H1 (cell line): ENCODE measurements around the gene PIK3R3. TPM values are rescaled to one million over a fixed set of nuclear protein-coding genes. Genes with fewer than 3 reads are reported as not detected.

Experiments used
- CTCF ChIA-PET: fragments of 300-600 bp; sonication (Branson Sonifier 250); formaldehyde crosslinking; loops from one replicate; lab custom pipeline; 2021; ENCODE audit not compliant: partially characterized antibody; lab: Charles Lee
- POLR2A ChIA-PET: fragments of 300-600 bp; sonication (Branson Sonifier 250); formaldehyde crosslinking; loops from one replicate; lab custom pipeline; 2021; ENCODE audit warnings: inconsistent platforms; ENCODE audit not compliant: partially characterized antibody; lab: Charles Lee
- DNase-seq, 2 experiments: peaks; one replicate each; pipeline versions ENCODE4 v3.0.0 to v3.0.0-alpha.2; 2010 to 2022; ENCODE audit warnings: low spot score in 2 of 2, low read depth in 1 of 2, mixed read lengths in 1 of 2
- FAIRE-seq: peaks from 2 replicates; lab custom pipeline; 2011; peaks lifted over from hg19 to GRCh38; lab: Jason Lieb, UNC
- H2AFZ ChIP-seq: 2 replicates; pipeline ENCODE4 v1.8.1; 2012; ENCODE audit warnings: low read length, inconsistent platforms
- H2AK5ac ChIP-seq: 2 replicates; pipeline ENCODE4 v1.6.1; 2013; ENCODE audit warnings: low read depth, low read length
- H2BK120ac ChIP-seq: replicated peaks from 2 replicates; pipeline ENCODE3; 2013; ENCODE audit warnings: low read depth, low read length, inconsistent platforms
- H2BK12ac ChIP-seq: 2 replicates; pipeline ENCODE4 v1.6.1; 2013; ENCODE audit warnings: low read depth, low read length
- H2BK15ac ChIP-seq: 2 replicates; pipeline ENCODE4 v1.6.1; 2013; ENCODE audit warnings: low read length
- H2BK20ac ChIP-seq: 2 replicates; pipeline ENCODE4 v1.6.1; 2013; ENCODE audit warnings: low read length
- H2BK5ac ChIP-seq: 2 replicates; pipeline ENCODE4 v1.6.1; 2013; ENCODE audit warnings: low read depth, low read length
- H3K14ac ChIP-seq: 2 replicates; pipeline ENCODE4 v1.6.1; 2013; ENCODE audit warnings: inconsistent platforms; ENCODE audit not compliant: insufficient read length
- H3K18ac ChIP-seq: 2 replicates; pipeline ENCODE4 v1.6.1; 2013; ENCODE audit warnings: low read length; ENCODE audit errors: extremely low read depth
- H3K23ac ChIP-seq: 2 replicates; pipeline ENCODE4 v1.6.1; 2013; ENCODE audit warnings: inconsistent platforms; ENCODE audit not compliant: insufficient read length
- H3K23me2 ChIP-seq: 2 replicates; pipeline ENCODE4 v1.6.1; 2013; ENCODE audit warnings: low read depth, low read length
- H3K27ac ChIP-seq: 2 replicates; pipeline ENCODE4 v1.6.1; 2011; ENCODE audit warnings: low read depth, low read length, inconsistent platforms
- H3K27me3 ChIP-seq, 4 experiments: replicated peaks in 1 of 4; 1 replicate in 1 of 4; 2 replicates in 3 of 4; pipeline versions ENCODE4 v1.6.1 to v1.8.1; 2011 to 2013; ENCODE audit warnings: low read length in 3 of 4, mild to moderate bottlenecking in 3 of 4, inconsistent platforms in 2 of 4, mixed read lengths in 2 of 4, moderate library complexity in 1 of 4; ENCODE audit not compliant: control insufficient read depth in 3 of 4, insufficient read depth in 3 of 4; ENCODE audit errors: extremely low read depth in 1 of 4
- H3K36me3 ChIP-seq, 4 experiments: 2 replicates each; pipeline versions ENCODE4 v1.6.1 to v1.8.1; 2011 to 2013; ENCODE audit warnings: mild to moderate bottlenecking in 4 of 4, low read length in 3 of 4, moderate library complexity in 2 of 4, control low read depth in 1 of 4, inconsistent platforms in 1 of 4; ENCODE audit not compliant: insufficient read depth in 4 of 4, control insufficient read depth in 2 of 4
- H3K4ac ChIP-seq: replicated peaks from 2 replicates; pipeline ENCODE3; 2013; ENCODE audit warnings: low read length, low read depth, mixed read lengths, inconsistent platforms; ENCODE audit not compliant: insufficient read length
- H3K4me1 ChIP-seq, 4 experiments: replicated peaks in 1 of 4; 1 replicate in 1 of 4; 2 replicates in 3 of 4; pipeline versions ENCODE4 v1.6.1 to v1.8.1; 2011 to 2013; ENCODE audit warnings: low read length in 3 of 4, inconsistent platforms in 2 of 4, mixed read lengths in 1 of 4; ENCODE audit not compliant: insufficient read depth in 4 of 4, control insufficient read depth in 3 of 4
- H3K4me2 ChIP-seq, 2 experiments: 2 replicates each; pipeline versions ENCODE4 v1.6.1 to v1.8.1; 2011 to 2013; ENCODE audit warnings: low read depth in 2 of 2, low read length in 2 of 2, control low read depth in 1 of 2, inconsistent platforms in 1 of 2, mild to moderate bottlenecking in 1 of 2; ENCODE audit not compliant: insufficient read depth in 1 of 2
- H3K4me3 ChIP-seq, 4 experiments: fragments of 200-600, 300-600 bp in 1 of 4; sonication (generic), shearing (Covaris generic), sonication (Bioruptor Twin) in 1 of 4; 2 replicates each; pipeline versions ENCODE4 v1.5.1 to v1.8.1; 2011 to 2016; ENCODE audit warnings: low read length in 4 of 4, low read depth in 3 of 4, control low read depth in 2 of 4, inconsistent platforms in 2 of 4, mild to moderate bottlenecking in 2 of 4, mixed read lengths in 1 of 4, moderate library complexity in 1 of 4; ENCODE audit not compliant: insufficient read depth in 2 of 4; ENCODE audit errors: extremely low read depth in 1 of 4
- H3K56ac ChIP-seq: replicated peaks from 2 replicates; pipeline ENCODE3; 2013; ENCODE audit warnings: low read depth, mild to moderate bottlenecking, mixed read lengths, low read length, inconsistent platforms; ENCODE audit not compliant: insufficient read length
- H3K79me1 ChIP-seq: 2 replicates; pipeline ENCODE4 v1.6.1; 2013; ENCODE audit warnings: low read depth, low read length, control low read depth
- H3K79me2 ChIP-seq, 2 experiments: 2 replicates each; pipeline versions ENCODE4 v1.6.1 to v1.8.1; 2012 to 2013; ENCODE audit warnings: low read length in 2 of 2, mild to moderate bottlenecking in 2 of 2, inconsistent platforms in 1 of 2; ENCODE audit not compliant: insufficient read depth in 2 of 2, control insufficient read depth in 1 of 2
- H3K9ac ChIP-seq, 4 experiments: replicated peaks in 1 of 4; 1 replicate in 1 of 4; 2 replicates in 3 of 4; pipeline versions ENCODE4 v1.6.1 to v1.8.1; 2011 to 2013; ENCODE audit warnings: low read depth in 3 of 4, low read length in 3 of 4, control low read depth in 2 of 4, mild to moderate bottlenecking in 2 of 4, moderate library complexity in 2 of 4, inconsistent platforms in 1 of 4; ENCODE audit errors: extremely low read depth in 1 of 4
- H3K9me3 ChIP-seq, 2 experiments: 2 replicates each; pipeline versions ENCODE4 v1.6.1 to v1.8.1; 2012 to 2013; ENCODE audit warnings: mild to moderate bottlenecking in 2 of 2, moderate library complexity in 2 of 2, control low read depth in 1 of 2, inconsistent platforms in 1 of 2, low read depth in 1 of 2, low read length in 1 of 2, mixed read lengths in 1 of 2; ENCODE audit not compliant: insufficient read depth in 2 of 2
- H4K20me1 ChIP-seq, 2 experiments: replicated peaks in 1 of 2; 2 replicates each; pipeline versions ENCODE3 to v1.8.1; 2011 to 2013; ENCODE audit warnings: inconsistent platforms in 2 of 2, low read length in 2 of 2, mild to moderate bottlenecking in 1 of 2; ENCODE audit not compliant: insufficient read depth in 2 of 2, control insufficient read depth in 1 of 2
- H4K5ac ChIP-seq: 2 replicates; pipeline ENCODE4 v1.6.1; 2013; ENCODE audit warnings: low read length, low read depth, mixed read lengths, inconsistent platforms; ENCODE audit not compliant: insufficient read length
- H4K8ac ChIP-seq: 2 replicates; pipeline ENCODE4 v1.8.0; 2013; ENCODE audit warnings: mild to moderate bottlenecking, moderate library complexity, low read length, inconsistent platforms; ENCODE audit not compliant: insufficient read depth; ENCODE audit errors: extremely low read depth
- H4K91ac ChIP-seq: replicated peaks from 2 replicates; pipeline ENCODE3; 2013; ENCODE audit warnings: low read length, mixed read lengths, inconsistent platforms; ENCODE audit not compliant: insufficient read length
- JUN ChIP-seq: IDR thresholded peaks from 2 replicates; pipeline ENCODE4 v1.6.1; 2011; ENCODE audit warnings: low read depth, mild to moderate bottlenecking, improper control_type of control experiment, low read length
- MAFK ChIP-seq: IDR thresholded peaks from 2 replicates; pipeline ENCODE4 v1.6.1; 2012; ENCODE audit warnings: low read depth, mild to moderate bottlenecking, improper control_type of control experiment, low read length
- RBBP5 ChIP-seq: IDR thresholded peaks from 2 replicates; pipeline ENCODE4 v1.7.1; 2012; ENCODE audit warnings: low read depth, mild to moderate bottlenecking, inconsistent platforms, low read length, moderate library complexity, borderline replicate concordance
- SRF ChIP-seq: IDR thresholded peaks from 2 replicates; pipeline ENCODE4 v1.6.1; 2011; ENCODE audit warnings: mild to moderate bottlenecking, low read depth, low read length, moderate library complexity
- WGBS, 2 experiments: shearing (Covaris generic) in 1 of 2; methylation state at CpG; one replicate each; pipeline versions ENCODE4 v1.1.6 to v1.1.7; 2013 to 2015; ENCODE audit warnings: low lambda C conversion rate in 2 of 2, mixed read lengths in 2 of 2, inconsistent platforms in 1 of 2, low coverage in 1 of 2, missing lambda C conversion rate in 1 of 2; ENCODE audit not compliant: insufficient replicate concordance in 2 of 2, insufficient coverage in 1 of 2, insufficient read length in 1 of 2; ENCODE audit errors: extremely low coverage in 1 of 2, missing lambda C conversion rate in 1 of 2; 5-methylcytosine and 5-hydroxymethylcytosine counted together
- polyA plus RNA-seq, 7 experiments: library from polyadenylated mRNA; depleted of rRNA in 3 of 7; stranded (reverse) in 5 of 7; unstranded in 2 of 7; fragments of >200 nt in 5 of 7; fragments of 200-250 nt in 2 of 7; gene quantifications; 1 replicate in 5 of 7; 2 replicates in 1 of 7; 4 replicates in 1 of 7; pipeline versions ENCODE4 v1.2.1 to v1.2.3, GENCODE V29; 2011 to 2013; ENCODE audit warnings: missing spikeins in 2 of 7, mixed read lengths in 2 of 7
- total RNA-seq: library from RNA; stranded (reverse); fragmentation: NEBNext Ultra II Directional; extraction: Animal tissue kit (Norgen Biotek cat#: 25700); gene quantifications from 2 replicates; pipeline ENCODE4 v1.2.1, GENCODE V29; 2021

The PIK3R3 gene
- total and polyA plus RNA-seq, 2 of the 8 experiments (the other 6 are each of a cell fraction or from before 2014, with no cell fraction given) = 5.3 to 13.6 TPM

- H3K9me3 ChIP-seq = no peaks in the 10 kb centered on the region
- no peak overlapping the region for H3K27ac ChIP-seq
- no peaks in the 10 kb centered on the region for H4K20me1 ChIP-seq
- H3K9ac ChIP-seq = no peak overlapping the region
- no peak overlapping the region for H4K8ac ChIP-seq
- H3K14ac ChIP-seq = no peak overlapping the region
- no peak overlapping the region for H3K56ac ChIP-seq
- DNase-seq (no peak), FAIRE-seq (no peak)
- H3K23me2 ChIP-seq = no peaks in the 10 kb centered on the region
- H4K91ac ChIP-seq = no peak overlapping the region
- H3K79me2 ChIP-seq = 0 out of 4 replicates have a peak, but pooled peaks cover 0 to 2% of the 10 kb centered on the region in 2 experiments
- H2AK5ac ChIP-seq = no peak overlapping the region
- no peak overlapping the region for H2BK12ac ChIP-seq
- CTCF ChIA-PET = interaction anchor here (1.5 kb wide), 1 partner anchor 13 kb away, joined by 3 read pairs; no protein-coding TSS in a partner anchor
- H3K18ac ChIP-seq = no peak overlapping the region
- no peaks in the 10 kb centered on the region for H3K4me1 ChIP-seq
- no peak overlapping the region for H2BK20ac ChIP-seq
- no peak overlapping the region for H2AFZ ChIP-seq
- POLR2A ChIA-PET = no interaction called here
- WGBS, 2 experiments = 93% methylated on average over 5 of the region's 5 CpGs; no CpG with 5 or more reads in 1 of the 2 experiments
- H4K5ac ChIP-seq = no peak overlapping the region
- no peak overlapping the region for H2BK5ac ChIP-seq
- no peaks in the 10 kb centered on the region for H3K36me3 ChIP-seq
- H2BK120ac ChIP-seq = no peak overlapping the region
- no peaks in the 10 kb centered on the region for H3K27me3 ChIP-seq
- no peak overlapping the region for H3K4me3 ChIP-seq
- H3K4me2 ChIP-seq = no peak overlapping the region
- no peak overlapping the region for H3K23ac ChIP-seq
- H3K4ac ChIP-seq = no peak overlapping the region
- no peaks in the 10 kb centered on the region for H3K79me1 ChIP-seq
- no peak overlapping the region for H2BK15ac ChIP-seq
- no peak for TF ChIP-seq JUN
- no peak for TF ChIP-seq RBBP5
- no peak for TF ChIP-seq MAFK
- no peak for TF ChIP-seq SRF
Measured at GRCh38 chr1:46086576-46086975, 45.9 kb downstream of the PIK3R3 start.
